IMR-90 (cell line): ENCODE measurements around the gene PRORP. TPM values are rescaled to one million over a fixed set of nuclear protein-coding genes. Genes with fewer than 3 reads are reported as not detected.

Experiments
- ATAC-seq: fragments of 200-7000 bp; cut with Tn5 transposase; 2 replicates; pipeline ENCODE4 v1.9.1; 2020; ENCODE audit warnings: low read depth, mild to moderate bottlenecking, moderate library complexity
- BruUV-seq: library from RNA; stranded (reverse); fragments of 400-500 nt; replicated peaks from 2 replicates; lab custom pipeline; 2021; lab: Mats Ljungman, UMichigan
- CTCF ChIA-PET: fragments of 300-600 bp; formaldehyde crosslinking; extraction: SDS; loops from one replicate; lab custom pipeline; 2021; ENCODE audit warnings: antibody characterized with exemption; lab: Yijun Ruan, JAX
- POLR2A ChIA-PET: fragments of 300-600 bp; sonication (Branson Sonifier 250); formaldehyde crosslinking; loops from one replicate; lab custom pipeline; 2022; ENCODE audit warnings: antibody characterized with exemption; ENCODE audit not compliant: unreplicated experiment; lab: Charles Lee
- DNase-seq: peaks from one replicate; pipeline ENCODE4 v3.0.0; 2013
- H2AFZ ChIP-seq: replicated peaks from 2 replicates; pipeline ENCODE3; 2013; ENCODE audit warnings: low read length, mild to moderate bottlenecking; ENCODE audit not compliant: poor library complexity
- H2AK5ac ChIP-seq: 2 replicates; pipeline ENCODE4 v1.6.1; 2013; ENCODE audit warnings: low read depth, low read length, inconsistent platforms
- H2AK9ac ChIP-seq: replicated peaks from 2 replicates; pipeline ENCODE3; 2013; ENCODE audit warnings: mild to moderate bottlenecking, low read depth, low read length, moderate library complexity; ENCODE audit not compliant: poor library complexity
- H2BK120ac ChIP-seq: 2 replicates; pipeline ENCODE4 v1.6.1; 2013; ENCODE audit warnings: low read depth, low read length, inconsistent platforms
- H2BK15ac ChIP-seq: 3 replicates; pipeline ENCODE4 v1.6.1; 2013; ENCODE audit warnings: low read depth, low read length, inconsistent platforms
- H2BK20ac ChIP-seq: 2 replicates; pipeline ENCODE4 v1.6.1; 2013; ENCODE audit warnings: low read depth, mild to moderate bottlenecking, inconsistent platforms, low read length, moderate library complexity
- H2BK5ac ChIP-seq: 2 replicates; pipeline ENCODE4 v1.6.1; 2013; ENCODE audit warnings: mild to moderate bottlenecking, low read depth, low read length, inconsistent platforms; ENCODE audit not compliant: poor library complexity, severe bottlenecking
- H3K14ac ChIP-seq: replicated peaks from 2 replicates; pipeline ENCODE4 v1.6.1; 2013; ENCODE audit warnings: low read depth, low read length, inconsistent platforms
- H3K18ac ChIP-seq: 2 replicates; pipeline ENCODE4 v1.6.1; 2013; ENCODE audit warnings: low read depth, low read length, control low read depth
- H3K23ac ChIP-seq: 2 replicates; pipeline ENCODE4 v1.6.1; 2013; ENCODE audit warnings: low read depth, low read length, inconsistent platforms
- H3K27ac ChIP-seq: 2 replicates; pipeline ENCODE4 v1.5.1; 2013; ENCODE audit warnings: mild to moderate bottlenecking, control low read depth, low read length; ENCODE audit not compliant: insufficient read depth
- H3K27me3 ChIP-seq: 2 replicates; pipeline ENCODE4 v1.6.1; 2013; ENCODE audit warnings: low read length; ENCODE audit not compliant: control insufficient read depth, insufficient read depth
- H3K36me3 ChIP-seq: 2 replicates; pipeline ENCODE4 v1.6.1; 2013; ENCODE audit warnings: low read length, mixed read lengths; ENCODE audit not compliant: control insufficient read depth, insufficient read depth
- H3K4ac ChIP-seq: 2 replicates; pipeline ENCODE4 v1.6.1; 2013; ENCODE audit warnings: low read depth, low read length, inconsistent platforms
- H3K4me1 ChIP-seq: 2 replicates; pipeline ENCODE4 v1.6.1; 2013; ENCODE audit warnings: low read length, mixed read lengths; ENCODE audit not compliant: control insufficient read depth, insufficient read depth
- H3K4me2 ChIP-seq: 2 replicates; pipeline ENCODE4 v1.6.1; 2013; ENCODE audit warnings: low read depth, mild to moderate bottlenecking, control low read depth, low read length, moderate library complexity
- H3K4me3 ChIP-seq: 2 replicates; pipeline ENCODE4 v1.5.1; 2013; ENCODE audit warnings: low read depth, mild to moderate bottlenecking, control low read depth, low read length, moderate library complexity; ENCODE audit not compliant: insufficient read depth
- H3K56ac ChIP-seq: 2 replicates; pipeline ENCODE4 v1.6.1; 2013; ENCODE audit warnings: low read length, inconsistent platforms; ENCODE audit not compliant: insufficient read depth; ENCODE audit errors: extremely low read depth
- H3K79me1 ChIP-seq, 2 experiments: 2 replicates each; pipeline ENCODE4 v1.6.1; 2013; ENCODE audit warnings: low read length in 2 of 2, inconsistent platforms in 1 of 2, low read depth in 1 of 2
- H3K9ac ChIP-seq: 2 replicates; pipeline ENCODE4 v1.6.1; 2013; ENCODE audit warnings: low read depth, low read length, control low read depth
- H3K9me1 ChIP-seq: 2 replicates; pipeline ENCODE4 v1.6.1; 2013; ENCODE audit warnings: low read length, inconsistent platforms; ENCODE audit not compliant: insufficient read depth
- H3K9me3 ChIP-seq: 2 replicates; pipeline ENCODE4 v1.6.1; 2013; ENCODE audit warnings: low read length; ENCODE audit not compliant: control insufficient read depth, insufficient read depth
- H4K20me1 ChIP-seq: 2 replicates; pipeline ENCODE4 v1.6.1; 2013; ENCODE audit warnings: low read length, inconsistent platforms; ENCODE audit not compliant: insufficient read depth
- H4K5ac ChIP-seq: 2 replicates; pipeline ENCODE4 v1.6.1; 2013; ENCODE audit warnings: mild to moderate bottlenecking, low read depth, low read length, control low read depth
- H4K8ac ChIP-seq, 2 experiments: 2 replicates each; pipeline ENCODE4 v1.6.1; 2013; ENCODE audit warnings: low read depth in 2 of 2, low read length in 2 of 2, control low read depth in 1 of 2, inconsistent platforms in 1 of 2
- H4K91ac ChIP-seq: 2 replicates; pipeline ENCODE4 v1.6.1; 2013; ENCODE audit warnings: low read depth, low read length, inconsistent platforms; ENCODE audit not compliant: insufficient read depth
- CEBPB ChIP-seq: IDR thresholded peaks from 2 replicates; pipeline ENCODE4 v1.6.1; 2012; ENCODE audit warnings: low read depth, low read length, improper control_type of control experiment
- CHD1 ChIP-seq: IDR thresholded peaks from 2 replicates; pipeline ENCODE4 v1.6.1; 2012; ENCODE audit warnings: low read depth, low read length, improper control_type of control experiment
- FOS ChIP-seq: fragments of 150-350 bp; IDR thresholded peaks from 2 replicates; pipeline ENCODE4 v1.6.1; 2016; ENCODE audit warnings: low read depth, low read length
- MAFK ChIP-seq: IDR thresholded peaks from 2 replicates; pipeline ENCODE4 v1.6.1; 2012; ENCODE audit warnings: low read depth, low read length, improper control_type of control experiment
- MAZ ChIP-seq: IDR thresholded peaks from 2 replicates; pipeline ENCODE4 v1.6.1; 2012; ENCODE audit warnings: low read depth, mild to moderate bottlenecking, low read length, improper control_type of control experiment, moderate library complexity, borderline replicate concordance
- NFE2L2 ChIP-seq: fragments of 150-350 bp; IDR thresholded peaks from 2 replicates; pipeline ENCODE4 v1.6.1; 2016; ENCODE audit warnings: low read depth, mild to moderate bottlenecking, low read length
- POLR2A ChIP-seq: IDR thresholded peaks from 2 replicates; pipeline ENCODE4 v1.6.1; 2012; ENCODE audit warnings: mild to moderate bottlenecking, low read depth, low read length
- RAD21 ChIP-seq: IDR thresholded peaks from 2 replicates; pipeline ENCODE4 v1.6.1; 2012; ENCODE audit warnings: low read length, improper control_type of control experiment
- RCOR1 ChIP-seq: IDR thresholded peaks from 2 replicates; pipeline ENCODE4 v1.6.1; 2012; ENCODE audit warnings: mild to moderate bottlenecking, low read length, improper control_type of control experiment; ENCODE audit not compliant: insufficient replicate concordance
- SMC3 ChIP-seq: fragments of 150-350 bp; IDR thresholded peaks from 2 replicates; pipeline ENCODE4 v1.6.1; 2016; ENCODE audit warnings: low read depth, mild to moderate bottlenecking, antibody characterized with exemption, low read length, moderate library complexity
- dilution Hi-C: fragments of 300-500 bp; cut with HindIII; formaldehyde crosslinking; loops from one replicate; pipeline ENCODE4 v1.14.3; 2018; ENCODE audit warnings: low sequenced_read_pairs; ENCODE audit not compliant: unreplicated experiment
- in situ Hi-C: fragments of 300-500 bp; cut with MboI; formaldehyde crosslinking; loops from 3 replicates; pipeline ENCODE4 v1.14.3; 2019; ENCODE audit warnings: low sequenced_read_pairs, inconsistent platforms, mixed read lengths
- intact Hi-C: fragments of 100-400 bp; cut with micrococcal nuclease; formaldehyde crosslinking; loops from 2 replicates; pipeline ENCODE4 v1.10.0; 2022
- polyA plus RNA-seq, 3 experiments: library from polyadenylated mRNA; depleted of rRNA; stranded (reverse); fragments of >200 nt; gene quantifications; 2 replicates each; pipeline ENCODE4 v1.2.3, GENCODE V29; 2012; ENCODE audit warnings: low replicate concordance in 1 of 3
- total RNA-seq: library from RNA; depleted of rRNA; stranded (reverse); fragments of >200 nt; gene quantifications from 2 replicates; pipeline ENCODE4 v1.2.3, GENCODE V29; 2012
- TF ChIP-seq, protein P1 (sequence below): conservative IDR thresholded peaks from 2 replicates; pipeline ENCODE4 v1.5.1; 2012; ENCODE audit warnings: mild to moderate bottlenecking, low read depth, low read length, improper control_type of control experiment
- TF ChIP-seq, protein P2 (sequence below): fragments of 150-350 bp; IDR thresholded peaks from 2 replicates; pipeline ENCODE4 v1.6.1; 2016; ENCODE audit warnings: low read depth, mild to moderate bottlenecking, low read length, moderate library complexity, borderline replicate concordance

PRORP gene
- total and polyA plus RNA-seq, 2 of the 4 experiments (the other 2 are of a cell fraction), result 18.0 to 50.5 TPM

DNA sequence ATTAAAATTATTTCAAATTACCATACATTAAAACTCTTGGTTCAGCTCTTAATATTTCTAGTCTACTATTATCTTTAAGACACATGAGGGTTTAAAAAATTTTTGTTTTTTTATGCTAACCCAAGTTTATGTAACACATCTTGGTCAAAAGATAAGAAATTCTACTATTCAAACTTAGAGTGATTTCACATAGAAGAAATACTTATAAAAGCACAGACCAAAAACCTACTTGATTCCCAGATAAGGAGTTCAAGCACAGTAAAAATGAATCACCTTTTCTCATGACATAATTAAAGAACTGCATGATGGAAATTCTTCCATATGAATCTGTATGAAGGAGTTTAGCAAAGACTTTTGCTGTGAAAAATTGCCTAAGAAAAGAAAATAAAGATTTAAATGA, 14.5 kb upstream of the PRORP start:
- no peak overlapping the region for H2BK20ac ChIP-seq
- no peak for ATAC-seq
- H4K8ac ChIP-seq, result no peak overlapping the region
- H3K27me3 ChIP-seq, result no peaks in the 10 kb centered on the region
- H2AK5ac ChIP-seq, result no peak overlapping the region
- dilution Hi-C loops, result no loop called here
- no peak overlapping the region for H3K9ac ChIP-seq
- peak; percentile 5 for DNase-seq
- CTCF ChIA-PET, result no interaction called here
- H2BK120ac ChIP-seq, result no peak overlapping the region
- intact Hi-C loops, result no loop called here
- no peaks in the 10 kb centered on the region for H3K4me1 ChIP-seq
- H2AK9ac ChIP-seq, result no peak overlapping the region
- H3K56ac ChIP-seq, result no peak overlapping the region
- H4K20me1 ChIP-seq, result no peaks in the 10 kb centered on the region
- no peak overlapping the region for H3K4me2 ChIP-seq
- in situ Hi-C loops, result no loop called here
- BruUV-seq, result no TSS peak
- H3K18ac ChIP-seq, result no peak overlapping the region
- no peak overlapping the region for H2AFZ ChIP-seq
- H3K9me1 ChIP-seq, result no peaks in the 10 kb centered on the region
- H4K5ac ChIP-seq, result no peak overlapping the region
- no peak overlapping the region for H3K23ac ChIP-seq
- H4K91ac ChIP-seq, result no peak overlapping the region
- H3K27ac ChIP-seq, result no peak overlapping the region
- H2BK15ac ChIP-seq, result no peak overlapping the region
- H3K4me3 ChIP-seq, result no peak overlapping the region
- TF ChIP-seq NFE2L2 (no peak), CHD1 (no peak), FOS (no peak), MAZ (no peak), CEBPB (no peak), SMC3 (no peak), MAFK (no peak), POLR2A (no peak), RAD21 (no peak), RCOR1 (no peak)
- TF ChIP-seq, protein P1, sequence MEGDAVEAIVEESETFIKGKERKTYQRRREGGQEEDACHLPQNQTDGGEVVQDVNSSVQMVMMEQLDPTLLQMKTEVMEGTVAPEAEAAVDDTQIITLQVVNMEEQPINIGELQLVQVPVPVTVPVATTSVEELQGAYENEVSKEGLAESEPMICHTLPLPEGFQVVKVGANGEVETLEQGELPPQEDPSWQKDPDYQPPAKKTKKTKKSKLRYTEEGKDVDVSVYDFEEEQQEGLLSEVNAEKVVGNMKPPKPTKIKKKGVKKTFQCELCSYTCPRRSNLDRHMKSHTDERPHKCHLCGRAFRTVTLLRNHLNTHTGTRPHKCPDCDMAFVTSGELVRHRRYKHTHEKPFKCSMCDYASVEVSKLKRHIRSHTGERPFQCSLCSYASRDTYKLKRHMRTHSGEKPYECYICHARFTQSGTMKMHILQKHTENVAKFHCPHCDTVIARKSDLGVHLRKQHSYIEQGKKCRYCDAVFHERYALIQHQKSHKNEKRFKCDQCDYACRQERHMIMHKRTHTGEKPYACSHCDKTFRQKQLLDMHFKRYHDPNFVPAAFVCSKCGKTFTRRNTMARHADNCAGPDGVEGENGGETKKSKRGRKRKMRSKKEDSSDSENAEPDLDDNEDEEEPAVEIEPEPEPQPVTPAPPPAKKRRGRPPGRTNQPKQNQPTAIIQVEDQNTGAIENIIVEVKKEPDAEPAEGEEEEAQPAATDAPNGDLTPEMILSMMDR, result no peak
- TF ChIP-seq, protein P2, sequence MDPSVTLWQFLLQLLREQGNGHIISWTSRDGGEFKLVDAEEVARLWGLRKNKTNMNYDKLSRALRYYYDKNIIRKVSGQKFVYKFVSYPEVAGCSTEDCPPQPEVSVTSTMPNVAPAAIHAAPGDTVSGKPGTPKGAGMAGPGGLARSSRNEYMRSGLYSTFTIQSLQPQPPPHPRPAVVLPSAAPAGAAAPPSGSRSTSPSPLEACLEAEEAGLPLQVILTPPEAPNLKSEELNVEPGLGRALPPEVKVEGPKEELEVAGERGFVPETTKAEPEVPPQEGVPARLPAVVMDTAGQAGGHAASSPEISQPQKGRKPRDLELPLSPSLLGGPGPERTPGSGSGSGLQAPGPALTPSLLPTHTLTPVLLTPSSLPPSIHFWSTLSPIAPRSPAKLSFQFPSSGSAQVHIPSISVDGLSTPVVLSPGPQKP, result no peak
- POLR2A ChIA-PET, result no interaction called here
- H3K9me3 ChIP-seq, result peaks cover 5% of the 10 kb centered on the region
- peaks cover 17 to 20% of the 10 kb centered on the region in 2 experiments for H3K79me1 ChIP-seq
- H3K36me3 ChIP-seq, result peaks cover 37% of the 10 kb centered on the region
- H2BK5ac ChIP-seq, result no peak overlapping the region
- H3K14ac ChIP-seq, result no peak overlapping the region
- H3K4ac ChIP-seq, result no peak overlapping the region
